ENCODE measurements around the gene ASL. TPM values are rescaled to one million over a fixed set of nuclear protein-coding genes. Genes with fewer than 3 reads are reported as not detected.
"Not testable (repeated sequence)": the region's sequence is repeated elsewhere in the genome, so short reads cannot be mapped to it uniquely, and the experiment has no call there.

Gene ASL
- total RNA-seq, 4 donors from 2014 or later, result 48.7 to 130 (median 63.3) TPM

DNA sequence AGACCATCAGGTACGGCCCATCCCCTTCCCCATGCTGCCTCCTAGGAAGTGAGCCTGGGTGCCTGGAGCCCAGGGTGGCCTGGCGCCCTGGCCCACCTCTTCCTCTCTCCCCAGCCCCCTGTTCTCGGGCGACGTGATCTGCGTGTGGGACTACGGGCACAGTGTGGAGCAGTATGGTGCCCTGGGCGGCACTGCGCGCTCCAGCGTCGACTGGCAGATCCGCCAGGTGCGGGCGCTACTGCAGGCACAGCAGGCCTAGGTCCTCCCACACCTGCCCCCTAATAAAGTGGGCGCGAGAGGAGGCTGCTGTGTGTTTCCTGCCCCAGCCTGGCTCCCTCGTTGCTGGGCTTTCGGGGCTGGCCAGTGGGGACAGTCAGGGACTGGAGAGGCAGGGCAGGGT lies 17.0 kb downstream of the ASL start:
- no peak overlapping the region for H3K27ac ChIP-seq
- H3K27me3 ChIP-seq, result no peaks in the 10 kb centered on the region
- H3K36me3 ChIP-seq, result peaks cover 0 to 61% (median 0%) of the 10 kb centered on the region in 3 donors
- 96 to 100% methylated on average over 10 to 18 of the region's 19 CpGs for WGBS, 2 donors
- no peaks in the 10 kb centered on the region for H3K4me1 ChIP-seq
- no peaks in the 10 kb centered on the region for H3K9me3 ChIP-seq
- no peak for TF ChIP-seq EP300 (IDR thresholded peaks at IDR 0.05)
- no peak for TF ChIP-seq CTCF (IDR thresholded peaks at IDR 0.05)
- DNase-seq (ENCODE audit: low spot score in 2 of 2), result no peak
- H3K4me3 ChIP-seq, result no peak overlapping the region

GRCh38 chr7:66095010-66095409 lies 19.4 kb downstream of the ASL start:
- peaks cover 0 to 6% (median 0%) of the 10 kb centered on the region in 4 donors for H3K4me1 ChIP-seq
- no peak overlapping the region for H3K4me3 ChIP-seq
- TF ChIP-seq EP300 (IDR thresholded peaks at IDR 0.05), result no peak
- TF ChIP-seq CTCF (IDR thresholded peaks at IDR 0.05), result no peak
- no peak for TF ChIP-seq POLR2A (IDR thresholded peaks at IDR 0.05)
- DNase-seq (ENCODE audit: low spot score in 2 of 2), result no peak
- peaks cover 0 to 43% (median 0%) of the 10 kb centered on the region in 3 donors for H3K36me3 ChIP-seq
- no peak overlapping the region for H3K27ac ChIP-seq
- no peaks in the 10 kb centered on the region for H3K27me3 ChIP-seq
- no peaks in the 10 kb centered on the region for H3K9me3 ChIP-seq
- 80 to 90% methylated on average over 4 of the region's 4 CpGs for WGBS, 2 donors

DNA sequence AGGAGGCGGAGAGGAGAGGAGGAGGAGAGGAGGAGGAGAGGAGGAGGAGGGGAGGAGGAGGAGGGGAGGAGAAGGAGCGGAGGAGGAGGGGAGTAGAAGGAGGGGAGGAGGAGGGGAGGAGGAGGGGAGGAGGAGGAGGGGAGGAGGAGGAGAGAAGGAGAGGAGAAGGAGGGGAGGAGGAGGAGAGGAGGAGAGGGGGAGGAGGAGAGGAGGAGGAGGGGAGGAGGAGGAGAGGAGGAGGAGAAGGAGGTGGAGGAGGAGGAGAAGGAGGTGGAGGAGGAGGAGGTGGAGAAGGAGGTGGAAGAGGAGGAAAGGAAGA lies 23.6 kb downstream of the ASL start:
- no peak for DNase-seq (ENCODE audit: low spot score in 2 of 2)
- Histone ChIP-seq H3K36me3 (peaks cover 0 to 12% (median 0%) of the 10 kb centered on the region in 3 donors), H3K27me3 (no peaks in the 10 kb centered on the region), H3K4me1 (peaks cover 0 to 13% (median 0%) of the 10 kb centered on the region in 4 donors), H3K9me3 (no peaks in the 10 kb centered on the region), H3K27ac (peak overlapping the region in 3 of 4 donors; percentile 87 to 91 (median 89)), H3K4me3 (peak overlapping the region in 1 of 4 donors; percentile 56)
- TF ChIP-seq POLR2A (IDR thresholded peaks at IDR 0.05), result no peak
- no peak for TF ChIP-seq CTCF (IDR thresholded peaks at IDR 0.05)
- no peak for TF ChIP-seq EP300 (IDR thresholded peaks at IDR 0.05)
- 43 to 50% methylated on average over 1 of the region's 2 CpGs for WGBS, 2 donors

- WGBS, 2 donors, result 2 to 3% methylated on average over 15 of the region's 15 CpGs
- peak overlapping the region; percentile 19 to 56 (median 39) for H3K4me3 ChIP-seq
- H3K27me3 ChIP-seq, result no peaks in the 10 kb centered on the region
- H3K4me1 ChIP-seq, result peaks cover 0 to 13% (median 0%) of the 10 kb centered on the region in 4 donors
- peaks cover 0 to 7% (median 0%) of the 10 kb centered on the region in 3 donors for H3K36me3 ChIP-seq
- peak overlapping the region; percentile 62 to 91 (median 88) for H3K27ac ChIP-seq
- peak; percentile 35 to 75 for DNase-seq (ENCODE audit: low spot score in 2 of 2)
- no peaks in the 10 kb centered on the region for H3K9me3 ChIP-seq
- TF ChIP-seq CTCF (IDR thresholded peaks at IDR 0.05) (no peak), POLR2A (IDR thresholded peaks at IDR 0.05) (peak in 1 of 2 donors; percentile 48), EP300 (IDR thresholded peaks at IDR 0.05) (peak in 1 of 2 donors; percentile 29)
Observed at GRCh38 chr7:66099551-66100407, 24.2 kb downstream of the ASL start.

DNA sequence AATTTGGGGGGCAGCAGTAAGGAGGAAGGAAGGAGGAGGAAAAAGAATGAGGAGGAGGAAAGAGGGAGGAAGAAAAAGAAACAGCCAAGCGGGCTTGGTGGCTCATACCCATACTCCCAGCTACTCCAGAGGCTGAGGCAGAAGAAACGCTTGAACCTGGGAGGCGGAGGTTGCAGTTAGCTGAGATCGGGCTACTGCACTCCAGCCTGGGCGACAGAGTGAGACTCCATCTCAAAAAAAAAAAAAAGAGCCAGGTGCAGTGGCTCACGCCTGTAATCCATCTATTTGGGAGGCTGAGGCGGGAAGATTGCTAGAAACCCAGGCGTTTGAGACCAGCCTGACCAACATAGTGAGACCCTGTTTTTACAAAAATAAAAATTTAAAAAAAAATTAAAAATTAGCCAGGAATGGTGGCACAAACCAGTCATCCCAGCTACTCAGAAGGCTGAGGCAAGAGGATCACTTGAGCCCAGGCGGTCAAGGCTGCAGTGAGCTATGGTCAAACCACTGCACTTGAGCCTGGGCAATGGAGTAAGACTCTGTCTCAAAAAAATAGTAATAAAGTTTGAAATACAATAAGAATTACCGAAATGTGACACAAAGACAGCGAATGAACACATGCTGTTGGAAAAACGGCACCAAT lies 24.9 kb downstream of the ASL start:
- DNase-seq (ENCODE audit: low spot score in 2 of 2), result no peak
- 55 to 68% methylated on average over 12 of the region's 12 CpGs for WGBS, 2 donors
- TF ChIP-seq CTCF (IDR thresholded peaks at IDR 0.05), result no peak
- no peak for TF ChIP-seq EP300 (IDR thresholded peaks at IDR 0.05)
- TF ChIP-seq POLR2A (IDR thresholded peaks at IDR 0.05), result no peak

GRCh38 chr7:66102168-66102567 lies 26.5 kb downstream of the ASL start:
- not testable (repeated sequence) for H3K4me3 ChIP-seq, H3K9me3 ChIP-seq
- 95 to 97% methylated on average over 6 of the region's 6 CpGs for WGBS, 2 donors

More for the DNA sequence above, 24.9 kb downstream of the ASL start:
- H3K27ac ChIP-seq, result peak overlapping the region in 3 of 4 donors; percentile 87 to 91 (median 89)
- H3K4me3 ChIP-seq, result peak overlapping the region in 3 of 4 donors; percentile 19 to 56 (median 42)
- no peaks in the 10 kb centered on the region for H3K9me3 ChIP-seq
- H3K4me1 ChIP-seq, result peaks cover 0 to 13% (median 0%) of the 10 kb centered on the region in 4 donors
- no peaks in the 10 kb centered on the region for H3K27me3 ChIP-seq
- H3K36me3 ChIP-seq, result no peaks in the 10 kb centered on the region

DNA sequence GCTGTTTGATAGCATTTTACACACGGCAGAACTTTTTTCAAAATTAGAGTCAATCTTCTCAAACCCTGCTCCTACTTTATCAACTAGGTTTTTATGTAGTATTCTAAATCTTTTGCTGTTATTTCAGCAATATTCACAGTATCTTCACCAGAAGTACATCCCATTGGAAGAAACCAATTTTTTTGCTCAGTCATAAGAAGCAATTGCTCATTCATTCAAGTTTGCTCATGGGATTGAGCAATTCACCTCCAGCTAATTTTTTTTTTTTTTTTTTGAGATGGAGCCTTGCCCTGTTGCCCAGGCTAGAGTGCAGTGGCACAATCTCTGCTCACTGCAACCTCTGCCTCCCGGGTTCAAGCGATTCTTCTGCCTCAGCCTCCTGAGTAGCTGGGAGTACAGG lies 28.4 kb downstream of the ASL start:
- not testable (repeated sequence) for H3K27ac ChIP-seq; H3K9me3 ChIP-seq; DNase-seq (ENCODE audit: low spot score in 2 of 2); H3K36me3 ChIP-seq; H3K27me3 ChIP-seq; H3K4me3 ChIP-seq
- peaks cover 0 to 13% (median 0%) of the 10 kb centered on the region in 4 donors for H3K4me1 ChIP-seq
- 94 to 98% methylated on average over 3 of the region's 3 CpGs for WGBS, 2 donors

More at GRCh38 chr7:66102168-66102567, 26.5 kb downstream of the ASL start:
- H3K27me3 ChIP-seq; H3K27ac ChIP-seq; H3K36me3 ChIP-seq; DNase-seq (ENCODE audit: low spot score in 2 of 2): not testable (repeated sequence)
- peaks cover 0 to 13% (median 0%) of the 10 kb centered on the region in 4 donors for H3K4me1 ChIP-seq
